Right ventricle myocardium superior (tissue), 1 donor: ENCODE data around the gene PCDHA12. TPM values are rescaled to one million over a fixed set of nuclear protein-coding genes. Genes with fewer than 3 reads are reported as not detected.
A peak's percentile ranks its signal among the peaks of the same experiment; 100 is the strongest.
"Not testable (repeated sequence)": the region's sequence is repeated elsewhere in the genome, so short reads cannot be mapped to it uniquely, and the experiment has no call there.

Experiments
- ATAC-seq: fragments of 200-7000 bp; cut with Tn5 transposase; one replicate; pipeline ENCODE4 v1.9.1; 2020; ENCODE audit warnings: mild to moderate bottlenecking; ENCODE audit not compliant: poor library complexity
- DNase-seq: peaks from one replicate; pipeline ENCODE4 v3.0.0-alpha.2; 2020
- intact Hi-C: fragments of 100-400 bp; cut with DNase I; formaldehyde crosslinking; loops from one replicate; pipeline ENCODE4 v1.11.2; 2022
- long read RNA-seq: library from polyadenylated mRNA; unstranded; transcript quantifications from one replicate; pipeline ENCODE4 v2.0.0, GENCODE V29; 2021
- total RNA-seq: library from RNA; stranded (reverse); fragmentation: NEBNext Ultra II Directional; extraction: Animal tissue kit (Norgen Biotek cat#: 25700); gene quantifications from one replicate; pipeline ENCODE4 v1.2.1, GENCODE V29; 2021
- donor health status: DM: no; HTN: yes; CAD: no; lungs with severe emphysema.

Gene PCDHA12, protein sequence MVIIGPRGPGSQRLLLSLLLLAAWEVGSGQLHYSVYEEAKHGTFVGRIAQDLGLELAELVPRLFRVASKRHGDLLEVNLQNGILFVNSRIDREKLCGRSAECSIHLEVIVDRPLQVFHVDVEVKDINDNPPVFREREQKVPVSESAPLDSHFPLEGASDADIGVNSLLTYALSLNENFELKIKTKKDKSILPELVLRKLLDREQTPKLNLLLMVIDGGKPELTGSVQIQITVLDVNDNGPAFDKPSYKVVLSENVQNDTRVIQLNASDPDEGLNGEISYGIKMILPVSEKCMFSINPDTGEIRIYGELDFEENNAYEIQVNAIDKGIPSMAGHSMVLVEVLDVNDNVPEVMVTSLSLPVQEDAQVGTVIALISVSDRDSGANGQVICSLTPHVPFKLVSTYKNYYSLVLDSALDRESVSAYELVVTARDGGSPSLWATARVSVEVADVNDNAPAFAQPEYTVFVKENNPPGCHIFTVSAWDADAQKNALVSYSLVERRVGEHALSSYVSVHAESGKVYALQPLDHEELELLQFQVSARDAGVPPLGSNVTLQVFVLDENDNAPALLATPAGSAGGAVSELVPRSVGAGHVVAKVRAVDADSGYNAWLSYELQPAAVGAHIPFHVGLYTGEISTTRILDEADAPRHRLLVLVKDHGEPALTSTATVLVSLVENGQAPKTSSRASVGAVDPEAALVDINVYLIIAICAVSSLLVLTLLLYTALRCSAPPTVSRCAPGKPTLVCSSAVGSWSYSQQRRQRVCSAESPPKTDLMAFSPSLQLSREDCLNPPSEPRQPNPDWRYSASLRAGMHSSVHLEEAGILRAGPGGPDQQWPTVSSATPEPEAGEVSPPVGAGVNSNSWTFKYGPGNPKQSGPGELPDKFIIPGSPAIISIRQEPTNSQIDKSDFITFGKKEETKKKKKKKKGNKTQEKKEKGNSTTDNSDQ
- not detected for total RNA-seq
- long read RNA-seq: 0 reads

DNA sequence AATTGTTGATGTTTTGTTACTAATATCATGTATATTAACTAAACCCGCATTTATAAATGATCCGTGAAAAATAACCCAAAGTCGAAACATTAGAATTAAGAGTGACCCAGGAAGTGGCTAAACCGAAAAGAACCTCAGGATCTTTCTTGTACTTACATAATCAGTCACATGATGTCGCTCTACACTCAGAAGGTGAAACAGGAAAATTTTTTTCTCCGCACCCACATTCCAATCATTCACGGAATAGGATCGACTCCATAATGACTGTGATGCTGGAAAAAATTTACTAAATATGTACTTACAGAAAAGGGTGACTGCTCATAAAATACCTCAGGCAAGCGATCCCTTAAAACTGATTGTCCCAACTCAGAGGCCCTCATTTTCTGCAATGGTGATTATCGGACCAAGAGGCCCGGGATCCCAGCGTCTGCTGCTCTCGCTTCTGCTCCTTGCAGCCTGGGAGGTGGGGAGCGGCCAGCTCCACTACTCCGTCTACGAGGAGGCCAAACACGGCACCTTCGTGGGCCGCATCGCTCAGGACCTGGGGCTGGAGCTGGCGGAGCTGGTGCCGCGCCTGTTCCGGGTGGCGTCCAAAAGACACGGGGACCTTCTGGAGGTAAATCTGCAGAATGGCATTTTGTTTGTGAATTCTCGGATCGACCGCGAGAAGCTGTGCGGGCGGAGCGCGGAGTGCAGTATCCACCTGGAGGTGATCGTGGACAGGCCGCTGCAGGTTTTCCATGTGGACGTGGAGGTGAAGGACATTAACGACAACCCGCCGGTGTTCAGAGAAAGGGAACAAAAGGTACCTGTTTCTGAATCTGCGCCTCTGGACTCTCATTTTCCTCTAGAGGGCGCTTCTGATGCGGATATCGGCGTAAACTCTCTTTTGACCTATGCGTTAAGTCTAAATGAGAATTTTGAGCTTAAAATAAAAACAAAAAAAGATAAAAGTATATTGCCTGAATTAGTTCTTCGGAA is at the start of gene PCDHA12:
Gene PCDHA12, plus strand, starts transcription at position 224 of the 981 bp plus-strand sequence. Its CDS starts 165 bp downstream, at position 389.
- no peak for DNase-seq
- intact Hi-C loops: no loop called here
- no peak for ATAC-seq

DNA sequence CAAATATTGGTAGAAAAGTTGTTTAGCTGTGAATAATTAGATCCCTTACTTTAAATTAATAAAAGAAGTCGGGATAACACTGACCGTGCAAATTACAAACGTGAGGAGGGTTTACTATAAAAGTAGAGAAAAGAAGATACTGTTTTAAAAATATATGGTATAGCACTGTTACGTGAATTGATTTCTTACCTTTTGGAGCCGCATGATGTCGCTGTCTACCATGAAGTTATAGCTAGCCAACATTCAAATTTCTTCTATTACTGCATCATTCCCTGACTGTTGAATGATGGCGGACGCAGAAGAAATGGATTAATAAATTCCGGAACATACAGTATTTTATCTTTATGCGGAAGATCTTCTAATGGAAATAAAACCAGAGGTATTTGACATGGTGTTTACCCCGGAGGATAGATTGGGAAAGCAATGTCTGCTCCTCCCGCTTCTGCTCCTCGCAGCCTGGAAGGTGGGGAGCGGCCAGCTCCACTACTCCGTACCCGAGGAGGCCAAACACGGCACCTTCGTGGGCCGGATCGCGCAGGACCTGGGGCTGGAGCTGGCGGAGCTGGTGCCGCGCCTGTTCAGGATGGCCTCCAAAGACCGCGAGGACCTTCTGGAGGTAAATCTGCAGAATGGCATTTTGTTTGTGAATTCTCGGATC is 47.3 kb upstream of the PCDHA12 start, which contains the start of gene PCDHA6:
Gene PCDHA6, plus strand, starts transcription at position 257 of the 658 bp plus-strand sequence. Its CDS starts 132 bp downstream, at position 389.
- intact Hi-C loops: no loop called here
- no peak for ATAC-seq
- no peak for DNase-seq

DNA sequence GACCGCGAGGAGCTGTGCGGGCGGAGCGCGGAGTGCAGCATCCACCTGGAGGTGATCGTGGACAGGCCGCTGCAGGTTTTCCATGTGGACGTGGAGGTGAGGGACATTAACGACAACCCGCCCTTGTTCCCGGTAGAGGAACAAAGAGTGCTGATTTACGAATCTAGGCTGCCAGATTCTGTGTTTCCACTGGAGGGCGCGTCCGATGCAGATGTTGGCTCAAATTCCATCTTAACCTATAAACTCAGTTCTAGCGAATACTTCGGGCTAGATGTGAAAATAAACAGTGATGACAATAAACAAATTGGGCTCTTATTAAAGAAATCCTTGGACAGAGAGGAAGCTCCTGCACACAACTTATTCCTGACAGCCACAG is 46.8 kb upstream of the PCDHA12 start:
- intact Hi-C loops: no loop called here
- ATAC-seq: no peak
- DNase-seq: no peak

DNA sequence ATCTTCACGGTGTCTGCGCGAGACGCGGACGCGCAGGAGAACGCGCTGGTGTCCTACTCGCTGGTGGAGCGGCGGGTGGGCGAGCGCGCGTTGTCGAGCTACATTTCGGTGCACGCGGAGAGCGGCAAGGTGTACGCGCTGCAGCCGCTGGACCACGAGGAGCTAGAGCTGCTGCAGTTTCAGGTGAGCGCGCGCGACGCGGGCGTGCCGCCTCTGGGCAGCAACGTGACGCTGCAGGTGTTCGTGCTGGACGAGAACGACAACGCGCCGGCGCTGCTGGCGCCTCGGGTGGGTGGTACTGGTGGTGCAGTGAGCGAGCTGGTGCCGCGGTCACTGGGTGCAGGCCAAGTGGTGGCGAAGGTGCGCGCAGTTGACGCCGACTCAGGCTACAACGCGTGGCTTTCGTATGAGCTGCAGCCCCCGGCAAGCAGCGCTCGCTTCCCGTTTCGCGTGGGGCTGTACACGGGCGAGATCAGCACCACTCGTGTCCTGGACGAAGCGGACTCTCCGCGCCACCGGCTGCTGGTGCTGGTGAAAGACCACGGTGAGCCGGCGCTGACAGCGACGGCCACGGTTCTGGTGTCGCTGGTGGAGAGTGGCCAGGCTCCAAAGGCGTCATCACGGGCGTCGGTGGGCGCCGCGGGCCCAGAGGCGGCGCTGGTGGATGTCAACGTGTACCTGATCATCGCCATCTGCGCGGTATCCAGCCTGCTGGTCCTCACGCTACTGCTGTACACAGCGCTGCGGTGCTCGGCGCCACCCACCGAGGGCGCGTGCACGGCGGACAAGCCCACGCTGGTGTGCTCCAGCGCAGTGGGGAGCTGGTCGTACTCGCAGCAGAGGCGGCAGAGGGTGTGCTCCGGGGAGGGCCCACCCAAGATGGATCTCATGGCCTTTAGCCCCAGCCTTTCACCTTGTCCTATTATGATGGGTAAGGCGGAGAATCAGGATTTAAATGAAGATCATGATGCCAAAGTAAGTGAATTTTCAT is 45.3 kb upstream of the PCDHA12 start:
- DNase-seq, intact Hi-C loops, ATAC-seq: not testable (repeated sequence)

DNA sequence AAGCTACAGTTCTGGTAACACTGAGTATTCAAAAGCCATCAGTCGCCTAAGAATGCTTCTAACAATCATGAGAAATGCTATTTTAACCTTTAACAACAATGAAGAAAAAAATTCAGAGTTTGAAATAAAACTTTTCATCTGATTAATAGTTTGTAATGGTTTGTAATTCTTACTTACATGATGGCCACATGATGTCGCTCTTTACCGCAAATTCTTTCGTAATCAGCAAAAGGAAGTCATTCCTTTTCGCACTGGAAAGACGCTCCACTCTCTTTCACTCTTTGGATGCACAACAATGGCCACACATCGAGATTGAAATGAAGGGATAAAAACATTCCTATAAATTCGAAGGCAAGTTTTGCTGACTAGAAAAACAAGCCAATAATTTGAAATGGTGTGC is 41.1 kb upstream of the PCDHA12 start, which contains the start of gene PCDHA7:
Gene PCDHA7, plus strand, starts transcription at position 277 of the 400 bp plus-strand sequence. Its CDS starts 115 bp downstream, at position 392.
- DNase-seq (no peak), ATAC-seq (no peak)
- intact Hi-C loops: no loop called here

DNA sequence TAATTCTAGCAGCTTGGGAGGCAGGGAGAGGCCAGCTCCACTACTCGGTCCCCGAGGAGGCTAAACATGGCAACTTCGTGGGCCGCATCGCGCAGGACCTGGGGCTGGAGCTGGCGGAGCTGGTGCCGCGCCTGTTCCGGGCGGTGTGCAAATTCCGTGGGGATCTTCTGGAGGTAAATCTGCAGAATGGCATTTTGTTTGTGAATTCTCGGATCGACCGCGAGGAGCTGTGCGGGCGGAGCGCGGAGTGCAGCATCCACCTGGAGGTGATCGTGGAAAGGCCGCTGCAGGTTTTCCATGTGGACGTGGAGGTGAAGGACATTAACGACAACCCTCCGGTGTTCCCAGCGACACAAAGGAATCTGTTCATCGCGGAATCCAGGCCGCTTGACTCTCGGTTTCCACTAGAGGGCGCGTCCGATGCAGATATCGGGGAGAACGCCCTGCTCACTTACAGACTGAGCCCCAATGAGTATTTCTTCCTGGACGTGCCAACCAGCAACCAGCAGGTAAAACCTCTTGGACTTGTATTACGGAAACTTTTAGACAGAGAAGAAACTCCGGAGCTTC is 40.6 kb upstream of the PCDHA12 start:
- ATAC-seq, intact Hi-C loops, DNase-seq: not testable (repeated sequence)

DNA sequence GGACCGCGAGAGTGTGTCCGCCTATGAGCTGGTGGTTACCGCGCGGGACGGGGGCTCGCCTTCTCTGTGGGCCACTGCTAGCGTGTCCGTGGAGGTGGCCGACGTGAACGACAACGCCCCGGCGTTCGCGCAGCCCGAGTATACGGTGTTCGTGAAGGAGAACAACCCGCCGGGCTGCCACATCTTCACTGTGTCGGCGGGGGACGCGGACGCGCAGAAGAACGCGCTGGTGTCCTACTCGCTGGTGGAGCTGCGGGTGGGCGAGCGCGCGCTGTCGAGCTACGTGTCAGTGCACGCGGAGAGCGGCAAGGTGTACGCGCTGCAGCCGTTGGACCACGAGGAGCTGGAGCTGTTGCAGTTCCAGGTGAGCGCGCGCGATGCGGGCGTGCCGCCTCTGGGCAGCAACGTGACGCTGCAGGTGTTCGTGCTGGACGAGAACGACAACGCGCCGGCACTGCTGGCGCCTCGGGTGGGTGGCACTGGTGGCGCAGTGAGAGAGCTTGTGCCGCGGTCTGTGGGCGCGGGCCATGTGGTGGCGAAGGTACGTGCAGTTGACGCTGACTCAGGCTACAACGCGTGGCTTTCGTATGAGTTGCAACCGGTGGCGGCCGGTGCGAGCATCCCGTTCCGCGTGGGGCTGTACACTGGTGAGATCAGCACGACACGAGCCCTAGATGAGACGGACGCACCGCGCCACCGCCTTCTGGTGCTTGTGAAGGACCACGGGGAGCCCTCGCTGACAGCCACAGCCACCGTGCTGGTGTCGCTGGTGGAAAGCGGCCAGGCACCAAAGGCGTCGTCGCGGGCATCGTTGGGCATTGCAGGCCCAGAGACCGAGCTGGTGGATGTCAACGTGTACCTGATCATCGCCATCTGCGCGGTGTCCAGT is 39.2 kb upstream of the PCDHA12 start:
- DNase-seq (peak; percentile 33), ATAC-seq (no peak)
- intact Hi-C loops: no loop called here

DNA sequence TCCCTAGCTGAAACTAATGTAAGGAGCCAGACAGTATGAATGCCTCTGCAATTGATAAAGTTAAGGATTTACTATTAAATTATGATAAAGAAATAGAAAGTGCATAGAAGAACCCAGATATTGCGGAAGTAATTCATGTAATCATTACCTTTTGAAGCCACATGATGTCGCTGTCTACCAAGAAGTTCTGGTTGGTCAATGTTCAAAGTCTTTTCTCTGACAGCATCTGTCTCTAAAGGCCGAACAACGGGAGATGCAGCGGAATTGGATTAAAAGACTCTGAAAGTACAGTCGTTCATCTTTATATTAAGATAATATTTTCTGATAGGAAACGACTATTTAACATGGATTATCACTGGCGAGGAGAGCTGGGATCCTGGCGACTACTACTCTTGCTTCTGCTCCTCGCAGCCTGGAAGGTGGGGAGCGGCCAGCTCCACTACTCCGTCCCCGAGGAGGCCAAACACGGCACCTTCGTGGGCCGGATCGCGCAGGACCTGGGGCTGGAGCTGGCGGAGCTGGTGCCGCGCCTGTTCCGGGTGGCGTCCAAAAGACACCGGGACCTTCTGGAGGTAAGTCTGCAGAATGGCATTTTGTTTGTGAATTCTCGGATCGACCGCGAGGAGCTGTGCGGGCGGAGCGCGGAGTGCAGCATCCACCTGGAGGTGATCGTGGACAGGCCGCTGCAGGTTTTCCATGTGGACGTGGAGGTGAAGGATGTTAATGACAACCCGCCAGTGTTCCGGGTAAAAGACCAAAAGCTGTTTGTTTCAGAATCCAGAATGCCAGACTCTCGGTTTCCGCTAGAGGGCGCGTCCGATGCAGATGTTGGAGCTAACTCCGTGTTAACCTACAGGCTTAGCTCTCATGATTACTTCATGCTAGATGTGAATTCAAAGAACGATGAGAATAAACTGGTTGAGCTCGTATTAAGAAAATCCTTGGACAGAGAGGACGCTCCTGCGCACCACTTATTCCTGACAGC is 33.8 kb upstream of the PCDHA12 start, which contains the start of gene PCDHA8:
Gene PCDHA8, plus strand, starts transcription at position 210 of the 985 bp plus-strand sequence. Its CDS starts 135 bp downstream, at position 345.
- intact Hi-C loops: no loop called here
- no peak for DNase-seq
- ATAC-seq: no peak

DNA sequence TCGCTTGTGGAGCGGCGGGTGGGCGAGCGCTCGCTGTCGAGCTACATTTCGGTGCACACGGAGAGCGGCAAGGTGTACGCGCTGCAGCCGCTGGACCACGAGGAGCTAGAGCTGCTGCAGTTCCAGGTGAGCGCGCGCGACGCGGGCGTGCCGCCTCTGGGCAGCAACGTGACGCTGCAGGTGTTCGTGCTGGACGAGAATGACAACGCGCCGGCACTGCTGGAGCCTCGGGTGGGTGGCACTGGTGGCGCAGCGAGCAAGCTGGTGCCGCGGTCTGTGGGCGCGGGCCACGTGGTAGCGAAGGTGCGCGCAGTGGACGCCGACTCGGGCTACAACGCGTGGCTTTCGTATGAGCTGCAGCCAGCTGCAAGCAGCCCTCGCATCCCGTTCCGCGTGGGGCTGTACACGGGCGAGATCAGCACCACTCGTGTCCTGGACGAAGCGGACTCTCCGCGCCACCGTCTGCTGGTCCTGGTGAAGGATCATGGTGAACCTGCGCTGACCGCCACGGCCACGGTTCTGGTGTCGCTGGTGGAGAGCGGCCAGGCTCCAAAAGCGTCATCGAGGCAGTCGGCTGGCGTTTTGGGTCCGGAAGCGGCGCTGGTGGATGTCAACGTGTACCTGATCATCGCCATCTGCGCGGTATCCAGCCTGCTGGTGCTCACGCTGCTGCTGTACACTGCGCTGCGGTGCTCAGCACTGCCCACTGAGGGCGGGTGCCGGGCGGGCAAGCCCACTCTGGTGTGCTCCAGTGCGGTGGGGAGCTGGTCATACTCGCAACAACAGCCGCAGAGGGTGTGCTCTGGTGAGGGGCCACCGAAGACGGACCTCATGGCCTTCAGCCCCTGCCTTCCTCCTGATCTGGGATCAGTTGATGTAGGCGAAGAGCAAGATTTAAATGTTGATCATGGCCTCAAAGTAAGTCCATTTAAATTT is 32.0 kb upstream of the PCDHA12 start:
- intact Hi-C loops: no loop called here

DNA sequence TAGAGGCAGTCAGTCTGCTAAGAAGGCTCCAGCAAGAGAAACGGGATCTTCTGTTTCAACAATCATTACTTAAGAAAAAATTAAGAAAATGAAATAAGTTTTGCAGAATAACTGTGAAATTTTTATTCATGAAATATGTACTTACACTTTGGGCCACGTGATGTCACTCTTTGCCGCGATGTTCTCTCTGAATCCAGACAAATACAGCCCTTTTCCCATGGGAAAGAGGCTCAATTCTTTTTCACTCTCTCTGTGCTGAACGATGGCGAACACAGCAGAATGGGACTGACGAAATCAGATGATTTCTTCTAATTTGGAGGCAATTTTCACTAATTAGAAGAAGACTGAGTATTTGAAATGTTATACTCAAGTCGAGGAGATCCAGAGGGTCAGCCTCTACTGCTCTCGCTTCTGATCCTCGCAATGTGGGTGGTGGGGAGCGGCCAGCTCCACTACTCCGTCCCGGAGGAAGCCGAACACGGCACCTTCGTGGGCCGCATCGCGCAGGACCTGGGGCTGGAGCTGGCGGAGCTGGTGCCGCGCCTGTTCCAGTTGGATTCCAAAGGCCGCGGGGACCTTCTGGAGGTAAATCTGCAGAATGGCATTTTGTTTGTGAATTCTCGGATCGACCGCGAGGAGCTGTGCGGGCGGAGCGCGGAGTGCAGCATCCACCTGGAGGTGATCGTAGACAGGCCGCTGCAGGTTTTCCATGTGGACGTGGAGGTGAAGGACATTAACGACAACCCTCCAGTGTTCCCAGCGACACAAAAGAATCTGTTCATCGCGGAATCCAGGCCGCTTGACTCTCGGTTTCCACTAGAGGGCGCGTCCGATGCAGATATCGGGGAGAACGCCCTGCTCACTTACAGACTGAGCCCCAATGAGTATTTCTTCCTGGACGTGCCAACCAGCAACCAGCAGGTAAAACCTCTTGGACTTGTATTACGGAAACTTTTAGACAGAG is 26.7 kb upstream of the PCDHA12 start, which contains the start of gene PCDHA9:
Gene PCDHA9, plus strand, starts transcription at position 244 of the 964 bp plus-strand sequence. Its CDS starts 114 bp downstream, at position 358.
- ATAC-seq, DNase-seq, intact Hi-C loops: not testable (repeated sequence)

More for the DNA sequence above, 32.0 kb upstream of the PCDHA12 start:
- DNase-seq (no peak), ATAC-seq (no peak)

DNA sequence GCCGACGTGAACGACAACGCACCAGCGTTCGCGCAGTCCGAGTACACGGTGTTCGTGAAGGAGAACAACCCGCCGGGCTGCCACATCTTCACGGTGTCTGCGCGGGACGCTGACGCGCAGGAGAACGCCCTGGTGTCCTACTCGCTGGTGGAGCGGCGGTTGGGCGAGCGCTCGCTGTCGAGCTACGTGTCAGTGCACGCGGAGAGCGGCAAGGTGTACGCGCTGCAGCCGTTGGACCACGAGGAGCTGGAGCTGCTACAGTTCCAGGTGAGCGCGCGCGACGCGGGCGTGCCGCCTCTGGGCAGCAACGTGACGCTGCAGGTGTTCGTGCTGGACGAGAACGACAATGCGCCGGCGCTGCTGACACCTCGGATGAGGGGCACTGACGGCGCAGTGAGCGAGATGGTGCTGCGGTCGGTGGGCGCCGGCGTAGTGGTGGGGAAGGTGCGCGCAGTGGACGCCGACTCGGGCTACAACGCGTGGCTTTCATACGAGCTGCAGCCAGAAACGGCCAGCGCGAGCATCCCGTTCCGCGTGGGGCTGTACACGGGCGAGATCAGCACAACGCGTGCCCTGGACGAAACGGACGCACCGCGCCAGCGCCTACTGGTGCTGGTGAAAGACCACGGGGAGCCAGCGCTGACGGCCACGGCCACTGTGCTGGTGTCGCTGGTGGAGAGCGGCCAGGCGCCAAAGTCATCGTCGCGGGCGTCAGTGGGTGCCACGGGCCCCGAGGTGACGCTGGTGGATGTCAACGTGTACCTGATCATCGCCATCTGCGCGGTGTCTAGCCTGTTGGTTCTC is 25.1 kb upstream of the PCDHA12 start:
- intact Hi-C loops, DNase-seq, ATAC-seq: not testable (repeated sequence)
